HEK293 (cell line): ENCODE results near the gene ZC3H18.

Experiments
- CTCF ChIA-PET: fragments of 350-600 bp; formaldehyde crosslinking; extraction: SDS; loops from one replicate; lab custom pipeline; 2021; ENCODE audit warnings: antibody characterized with exemption; lab: Yijun Ruan, JAX
- POLR2A ChIA-PET: fragments of 300-600 bp; formaldehyde crosslinking; extraction: SDS; loops from one replicate; lab custom pipeline; 2020; ENCODE audit warnings: antibody characterized with exemption, inconsistent platforms; lab: Yijun Ruan, JAX
- H3K27ac ChIP-seq: fragments of 200-500 bp; sonication (Bioruptor generic); 2 replicates; pipeline ENCODE4 v1.5.1; 2014; ENCODE audit warnings: low read depth, low read length, control low read depth, inconsistent platforms; ENCODE audit errors: extremely low read depth
- H3K36me3 ChIP-seq, 2 experiments: fragments of 200-500 bp in 1 of 2; sonication (Bioruptor generic) in 1 of 2; 1 replicate in 1 of 2; 2 replicates in 1 of 2; pipeline ENCODE4 v1.5.1; 2014 to 2017; ENCODE audit warnings: inconsistent platforms in 2 of 2, low read length in 2 of 2; ENCODE audit not compliant: control insufficient read depth in 2 of 2, insufficient read depth in 1 of 2
- H3K4me1 ChIP-seq: fragments of 200-500 bp; sonication (Bioruptor generic); 2 replicates; pipeline ENCODE4 v1.5.1; 2014; ENCODE audit warnings: mild to moderate bottlenecking, low read length, inconsistent platforms; ENCODE audit not compliant: control insufficient read depth, insufficient read depth
- H3K4me3 ChIP-seq: 2 replicates; pipeline ENCODE4 v1.5.1; 2011; ENCODE audit warnings: low read depth, mild to moderate bottlenecking, control low read depth, low read length, moderate library complexity
- H3K9me3 ChIP-seq: fragments of 200-500 bp; sonication (Bioruptor generic); 2 replicates; pipeline ENCODE4 v1.5.1; 2014; ENCODE audit warnings: low read depth, low read length, inconsistent platforms; ENCODE audit not compliant: control insufficient read depth, insufficient read depth
- BCL11B ChIP-seq: fragments of 450-650 bp; formaldehyde crosslinking; IDR thresholded peaks from 2 replicates; pipeline ENCODE4 v1.5.1; 2016; ENCODE audit warnings: low read depth, missing biosample characterization, missing genetic modification characterization
- GLI4 ChIP-seq: fragments of 450-650 bp; formaldehyde crosslinking; IDR thresholded peaks from 2 replicates; pipeline ENCODE4 v1.5.1; 2016; ENCODE audit warnings: missing biosample characterization, missing genetic modification characterization
- KLF10 ChIP-seq: fragments of 450-650 bp; IDR thresholded peaks from 2 replicates; pipeline ENCODE4 v1.5.1; 2018; ENCODE audit warnings: missing biosample characterization, mild to moderate bottlenecking, missing genetic modification characterization
- KLF8 ChIP-seq: fragments of 450-650 bp; formaldehyde crosslinking; IDR thresholded peaks from 2 replicates; pipeline ENCODE4 v1.5.1; 2016; ENCODE audit warnings: missing biosample characterization, missing genetic modification characterization
- TRIM28 ChIP-seq: IDR thresholded peaks from 2 replicates; pipeline ENCODE4 v1.6.1; 2011; ENCODE audit warnings: low read length, control low read depth, borderline replicate concordance
- ZEB2 ChIP-seq: fragments of 450-650 bp; formaldehyde crosslinking; IDR thresholded peaks from 2 replicates; pipeline ENCODE4 v1.5.1; 2016; ENCODE audit warnings: missing biosample characterization, missing genetic modification characterization
- ZFP69B ChIP-seq: fragments of 450-650 bp; formaldehyde crosslinking; IDR thresholded peaks from 2 replicates; pipeline ENCODE4 v1.5.1; 2016; ENCODE audit warnings: missing biosample characterization, missing genetic modification characterization
- ZNF114 ChIP-seq: fragments of 450-650 bp; formaldehyde crosslinking; IDR thresholded peaks from 2 replicates; pipeline ENCODE4 v1.5.0; 2017; ENCODE audit warnings: missing biosample characterization, missing genetic modification characterization
- ZNF169 ChIP-seq: fragments of 450-650 bp; formaldehyde crosslinking; IDR thresholded peaks from 2 replicates; pipeline ENCODE4 v1.5.1; 2016; ENCODE audit warnings: missing biosample characterization, missing genetic modification characterization
- ZNF19 ChIP-seq: fragments of 450-650 bp; formaldehyde crosslinking; IDR thresholded peaks from 2 replicates; pipeline ENCODE4; 2016; ENCODE audit warnings: missing biosample characterization, missing genetic modification characterization, low read depth
- ZNF24 ChIP-seq: fragments of 450-650 bp; formaldehyde crosslinking; IDR thresholded peaks from 2 replicates; pipeline ENCODE4 v1.5.1; 2016; ENCODE audit warnings: missing biosample characterization, missing genetic modification characterization
- ZNF26 ChIP-seq: fragments of 450-650 bp; formaldehyde crosslinking; IDR thresholded peaks from 2 replicates; pipeline ENCODE4 v1.5.1; 2016; ENCODE audit warnings: missing biosample characterization, missing genetic modification characterization
- ZNF292 ChIP-seq: fragments of 450-650 bp; formaldehyde crosslinking; IDR thresholded peaks from 2 replicates; pipeline ENCODE4 v1.5.1; 2016; ENCODE audit warnings: low read depth, missing biosample characterization, missing genetic modification characterization, borderline replicate concordance
- ZNF354C ChIP-seq: fragments of 450-650 bp; formaldehyde crosslinking; IDR thresholded peaks from 2 replicates; pipeline ENCODE4 v1.5.1; 2016; ENCODE audit warnings: missing biosample characterization, missing genetic modification characterization, low read depth, borderline replicate concordance
- ZNF404 ChIP-seq: fragments of 450-650 bp; formaldehyde crosslinking; IDR thresholded peaks from 2 replicates; pipeline ENCODE4 v1.5.1; 2017; ENCODE audit warnings: missing biosample characterization, missing genetic modification characterization
- ZNF433 ChIP-seq: fragments of 450-650 bp; formaldehyde crosslinking; IDR thresholded peaks from 2 replicates; pipeline ENCODE4 v1.5.1; 2016; ENCODE audit warnings: missing biosample characterization, missing genetic modification characterization, low read depth
- ZNF473 ChIP-seq: fragments of 450-650 bp; formaldehyde crosslinking; IDR thresholded peaks from 2 replicates; pipeline ENCODE4 v1.5.1; 2017; ENCODE audit warnings: missing biosample characterization, missing genetic modification characterization
- ZNF48 ChIP-seq: fragments of 450-650 bp; formaldehyde crosslinking; IDR thresholded peaks from 2 replicates; pipeline ENCODE4 v1.5.1; 2016; ENCODE audit warnings: missing biosample characterization, missing genetic modification characterization
- ZNF514 ChIP-seq: fragments of 450-650 bp; formaldehyde crosslinking; IDR thresholded peaks from 2 replicates; pipeline ENCODE4 v1.5.1; 2016; ENCODE audit warnings: missing biosample characterization, missing genetic modification characterization
- ZNF558 ChIP-seq: fragments of 450-650 bp; formaldehyde crosslinking; IDR thresholded peaks from 2 replicates; pipeline ENCODE4 v1.5.1; 2016; ENCODE audit warnings: missing biosample characterization, missing genetic modification characterization
- ZNF610 ChIP-seq: fragments of 450-650 bp; formaldehyde crosslinking; IDR thresholded peaks from 2 replicates; pipeline ENCODE4 v1.5.1; 2016; ENCODE audit warnings: missing biosample characterization, missing genetic modification characterization, borderline replicate concordance
- ZNF623 ChIP-seq: fragments of 450-650 bp; formaldehyde crosslinking; IDR thresholded peaks from 2 replicates; pipeline ENCODE4 v1.5.1; 2016; ENCODE audit warnings: missing biosample characterization, missing genetic modification characterization
- ZNF768 ChIP-seq: fragments of 450-650 bp; formaldehyde crosslinking; IDR thresholded peaks from 2 replicates; pipeline ENCODE4 v1.5.1; 2018; ENCODE audit warnings: missing biosample characterization, mild to moderate bottlenecking, missing genetic modification characterization
- TF ChIP-seq, protein P1 (sequence below): fragments of 450-650 bp; formaldehyde crosslinking; IDR thresholded peaks from 2 replicates; pipeline ENCODE4 v1.5.1; 2016; ENCODE audit warnings: missing biosample characterization, missing genetic modification characterization
- TF ChIP-seq, protein P2 (sequence below): fragments of 450-650 bp; formaldehyde crosslinking; IDR thresholded peaks from 2 replicates; pipeline ENCODE4 v1.5.1; 2017; ENCODE audit warnings: missing biosample characterization, missing genetic modification characterization

The ZC3H18 gene

DNA sequence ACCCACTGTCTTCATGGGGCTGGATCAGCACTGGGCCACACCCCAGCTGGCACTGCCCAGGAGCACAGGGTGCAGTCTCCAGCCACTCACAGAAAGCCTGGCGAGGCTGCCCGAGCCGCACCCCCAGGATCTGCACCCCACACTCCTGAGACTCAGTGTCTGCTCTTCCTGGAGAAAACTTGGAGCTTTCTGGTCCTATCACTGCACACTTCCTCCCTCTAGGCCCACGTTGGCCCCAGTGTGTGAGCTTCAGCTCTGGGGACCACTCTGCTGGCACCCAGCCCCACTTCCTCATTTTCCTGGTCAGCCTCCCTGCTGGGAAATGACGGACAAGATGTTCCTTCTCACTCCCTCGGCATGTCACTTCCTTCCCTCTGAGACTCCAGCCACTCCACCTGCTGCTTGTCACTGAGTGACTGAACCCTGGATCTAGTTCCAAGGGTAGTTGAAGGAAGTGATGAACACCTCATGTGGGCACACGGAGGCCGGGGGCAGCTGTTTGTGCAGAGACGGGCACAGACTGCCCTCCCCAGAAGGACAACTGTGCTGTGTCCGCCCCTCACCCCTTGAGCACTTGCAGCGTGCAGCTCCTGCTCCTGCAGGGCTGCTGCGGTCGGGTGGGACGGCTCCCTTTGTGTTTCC is 29.0 kb downstream of the ZC3H18 start:
- TF ChIP-seq ZNF354C (tag by site-specific recombination) (no peak), ZEB2 (tag by site-specific recombination) (no peak), ZNF114 (tag by site-specific recombination) (no peak), ZNF24 (tag by site-specific recombination) (no peak)
- no peak overlapping the region for H3K27ac ChIP-seq
- no peaks in the 10 kb centered on the region for H3K4me1 ChIP-seq
- ChIA-PET POLR2A (no interaction called here), CTCF (interaction anchor here (0.6 to 0.7 kb wide), 2 partner anchors 11 to 24 kb away, joined by 3 read pairs; no protein-coding TSS in a partner anchor)
- H3K36me3 ChIP-seq = peaks cover 8 to 66% of the 10 kb centered on the region in 2 experiments
- no peak overlapping the region for H3K4me3 ChIP-seq
- H3K9me3 ChIP-seq = no peaks in the 10 kb centered on the region

DNA sequence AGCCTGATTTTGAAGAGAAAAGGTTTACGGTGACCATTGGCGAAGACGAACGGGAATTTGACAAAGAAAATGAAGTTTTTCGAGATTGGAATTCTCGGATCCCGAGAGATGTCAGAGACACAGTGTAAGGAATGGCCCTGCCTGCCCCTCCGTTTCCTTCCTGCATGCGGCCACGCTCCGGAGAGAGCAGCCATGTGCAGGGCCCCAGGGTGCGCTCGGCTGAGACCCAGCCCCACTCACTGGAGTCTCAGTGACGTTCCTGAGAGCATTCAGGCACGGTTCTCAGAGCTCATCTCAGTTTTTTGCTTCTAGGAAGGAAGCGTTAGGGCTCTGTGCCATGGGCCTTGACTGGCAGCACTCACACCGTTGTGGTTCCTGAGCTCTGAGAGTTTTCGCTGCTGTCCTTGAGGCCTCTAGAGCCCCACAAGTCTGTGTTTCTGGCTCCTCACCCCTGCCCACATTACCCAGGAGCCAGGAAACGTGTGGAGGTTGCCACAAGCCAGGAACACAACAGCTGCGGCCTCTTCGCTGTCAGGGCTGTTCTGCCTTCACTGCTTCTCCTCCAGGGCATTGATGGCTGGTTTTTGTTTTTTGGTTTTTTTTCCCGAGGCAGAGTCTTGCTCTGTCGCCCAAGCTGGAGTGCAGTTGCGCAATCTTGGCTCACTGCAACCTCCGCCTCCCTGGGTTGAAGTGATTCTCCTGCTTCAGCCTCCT is 29.8 kb downstream of the ZC3H18 start:
- Histone ChIP-seq H3K4me3 (no peak overlapping the region), H3K27ac (no peak overlapping the region), H3K9me3 (no peaks in the 10 kb centered on the region), H3K4me1 (no peaks in the 10 kb centered on the region), H3K36me3 (peaks cover 8 to 70% of the 10 kb centered on the region in 2 experiments)
- TF ChIP-seq ZNF48 (tag by site-specific recombination) (no peak), ZNF26 (tag by site-specific recombination) (no peak), ZNF623 (tag by site-specific recombination) (no peak), KLF8 (tag by site-specific recombination) (no peak), ZNF404 (tag by site-specific recombination) (no peak), ZNF514 (tag by site-specific recombination) (no peak), ZNF473 (no peak), ZNF292 (no peak), ZNF768 (tag by site-specific recombination) (no peak), ZNF169 (tag by site-specific recombination) (no peak)
- ChIA-PET POLR2A (no interaction called here), CTCF (interaction anchor here (0.6 to 0.7 kb wide), 2 partner anchors 10 to 24 kb away, joined by 3 read pairs; no protein-coding TSS in a partner anchor)

DNA sequence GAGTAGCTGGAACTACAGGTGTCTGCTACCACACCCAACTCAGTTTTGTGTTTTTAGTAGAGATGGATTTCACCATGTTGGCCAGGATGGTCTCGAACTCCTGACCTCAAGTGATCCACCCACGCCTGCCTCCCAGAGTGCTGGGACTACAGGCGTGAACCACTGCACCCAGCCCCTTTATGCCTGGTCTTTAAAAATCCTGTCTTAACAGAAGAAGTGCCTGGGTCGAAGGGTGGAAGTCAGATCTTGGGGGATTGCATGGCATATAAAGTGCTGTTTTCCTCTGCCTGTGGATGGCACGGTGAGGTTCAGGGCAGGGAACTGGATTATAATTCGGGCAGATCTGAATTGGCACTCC is 30.3 kb downstream of the ZC3H18 start:
- no peaks in the 10 kb centered on the region for H3K9me3 ChIP-seq
- peaks cover 8 to 75% of the 10 kb centered on the region in 2 experiments for H3K36me3 ChIP-seq
- ChIA-PET CTCF (no interaction called here), POLR2A (no interaction called here)
- H3K4me3 ChIP-seq = no peak overlapping the region
- H3K27ac ChIP-seq = no peak overlapping the region
- no peaks in the 10 kb centered on the region for H3K4me1 ChIP-seq
- TF ChIP-seq ZNF514 (tag by site-specific recombination) = no peak
- TF ChIP-seq ZNF354C (tag by site-specific recombination) = no peak
- TF ChIP-seq GLI4 (tag by site-specific recombination) = no peak
- TF ChIP-seq ZNF558 (tag by site-specific recombination) = no peak
- no peak for TF ChIP-seq ZNF610 (tag by site-specific recombination)
- no peak for TF ChIP-seq ZEB2 (tag by site-specific recombination)
- no peak for TF ChIP-seq TRIM28
- no peak for TF ChIP-seq ZNF19 (tag by site-specific recombination)
- no peak for TF ChIP-seq BCL11B
- TF ChIP-seq ZFP69B (tag by site-specific recombination) = no peak
- TF ChIP-seq, protein P1, sequence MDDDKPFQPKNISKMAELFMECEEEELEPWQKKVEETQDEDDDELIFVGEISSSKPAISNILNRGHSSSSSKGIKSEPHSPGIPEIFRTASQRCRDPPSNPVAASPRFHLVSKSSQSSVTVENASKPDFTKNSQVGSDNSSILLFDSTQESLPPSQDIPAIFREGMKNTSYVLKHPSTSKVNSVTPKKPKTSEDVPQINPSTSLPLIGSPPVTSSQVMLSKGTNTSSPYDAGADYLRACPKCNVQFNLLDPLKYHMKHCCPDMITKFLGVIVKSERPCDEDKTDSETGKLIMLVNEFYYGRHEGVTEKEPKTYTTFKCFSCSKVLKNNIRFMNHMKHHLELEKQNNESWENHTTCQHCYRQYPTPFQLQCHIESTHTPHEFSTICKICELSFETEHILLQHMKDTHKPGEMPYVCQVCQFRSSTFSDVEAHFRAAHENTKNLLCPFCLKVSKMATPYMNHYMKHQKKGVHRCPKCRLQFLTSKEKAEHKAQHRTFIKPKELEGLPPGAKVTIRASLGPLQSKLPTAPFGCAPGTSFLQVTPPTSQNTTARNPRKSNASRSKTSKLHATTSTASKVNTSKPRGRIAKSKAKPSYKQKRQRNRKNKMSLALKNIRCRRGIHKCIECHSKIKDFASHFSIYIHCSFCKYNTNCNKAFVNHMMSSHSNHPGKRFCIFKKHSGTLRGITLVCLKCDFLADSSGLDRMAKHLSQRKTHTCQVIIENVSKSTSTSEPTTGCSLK (tag by site-specific recombination) = no peak
- no peak for TF ChIP-seq ZNF433 (tag by site-specific recombination)
- TF ChIP-seq KLF10 (tag by site-specific recombination) = no peak
- TF ChIP-seq, protein P2, sequence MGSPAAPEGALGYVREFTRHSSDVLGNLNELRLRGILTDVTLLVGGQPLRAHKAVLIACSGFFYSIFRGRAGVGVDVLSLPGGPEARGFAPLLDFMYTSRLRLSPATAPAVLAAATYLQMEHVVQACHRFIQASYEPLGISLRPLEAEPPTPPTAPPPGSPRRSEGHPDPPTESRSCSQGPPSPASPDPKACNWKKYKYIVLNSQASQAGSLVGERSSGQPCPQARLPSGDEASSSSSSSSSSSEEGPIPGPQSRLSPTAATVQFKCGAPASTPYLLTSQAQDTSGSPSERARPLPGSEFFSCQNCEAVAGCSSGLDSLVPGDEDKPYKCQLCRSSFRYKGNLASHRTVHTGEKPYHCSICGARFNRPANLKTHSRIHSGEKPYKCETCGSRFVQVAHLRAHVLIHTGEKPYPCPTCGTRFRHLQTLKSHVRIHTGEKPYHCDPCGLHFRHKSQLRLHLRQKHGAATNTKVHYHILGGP (tag by site-specific recombination) = no peak
